A549 (cell line): ENCODE results near the gene PPP6R3. TPM values are rescaled to one million over a fixed set of nuclear protein-coding genes. Genes with fewer than 3 reads are reported as not detected.
A peak's percentile ranks its signal among the peaks of the same experiment; 100 is the strongest.
"Not testable (repeated sequence)": the region's sequence is repeated elsewhere in the genome, so short reads cannot be mapped to it uniquely, and the experiment has no call there.

Experiments used
- ATAC-seq, 2 experiments: fragments of 200-7000 bp in 1 of 2; fragments of >200 bp in 1 of 2; cut with Nextera tagmentation in 1 of 2; cut with Tn5 transposase in 1 of 2; 3 replicates each; pipeline versions ENCODE4 v1.8.0 to v1.9.1; 2018 to 2020; ENCODE audit warnings: mild to moderate bottlenecking in 1 of 2, moderate library complexity in 1 of 2
- CTCF ChIA-PET: fragments of 300-600 bp; sonication (Branson Sonifier 250); formaldehyde crosslinking; extraction: SDS; loops from one replicate; lab custom pipeline; 2021; ENCODE audit warnings: antibody characterized with exemption, inconsistent platforms; lab: Yijun Ruan, JAX
- POLR2A ChIA-PET: fragments of 350-600 bp; formaldehyde crosslinking; extraction: SDS; loops from one replicate; lab custom pipeline; 2021; ENCODE audit warnings: antibody characterized with exemption, inconsistent platforms; lab: Yijun Ruan, JAX
- DNase-seq, 2 experiments: peaks; one replicate each; pipeline versions ENCODE4 v3.0.0 to v3.0.0-alpha.2; 2011 to 2016; ENCODE audit warnings: low read depth in 1 of 2, low spot score in 1 of 2
- FAIRE-seq: peaks from 2 replicates; lab custom pipeline; 2011; peaks lifted over from hg19 to GRCh38; lab: Jason Lieb, UNC
- H3K27ac ChIP-seq, 2 experiments: fragments of >200 bp; sonication (Bioruptor Twin); formaldehyde crosslinking; 3 replicates each; pipeline ENCODE4 v1.5.1; 2016 to 2017
- H3K4me1 ChIP-seq: fragments of >200 bp; sonication (Bioruptor Twin); formaldehyde crosslinking; 3 replicates; pipeline ENCODE4 v1.6.1; 2016
- H3K4me2 ChIP-seq: fragments of >200 bp; sonication (Bioruptor Twin); formaldehyde crosslinking; 3 replicates; pipeline ENCODE4 v1.6.1; 2016
- H3K4me3 ChIP-seq: fragments of >200 bp; sonication (Bioruptor Twin); formaldehyde crosslinking; 3 replicates; pipeline ENCODE4 v1.5.1; 2016
- H3K9me3 ChIP-seq: fragments of >200 bp; sonication (Bioruptor Twin); formaldehyde crosslinking; 3 replicates; pipeline ENCODE4 v1.6.1; 2016
- BCL3 ChIP-seq: fragments of >200 bp; sonication (Bioruptor Twin); formaldehyde crosslinking; IDR thresholded peaks from 3 replicates; pipeline ENCODE4 v1.6.1; 2016
- BHLHE40 ChIP-seq: IDR thresholded peaks from 2 replicates; pipeline ENCODE4 v1.6.1; 2012; ENCODE audit warnings: low read depth, low read length, inconsistent platforms
- CBX2 ChIP-seq: fragments of 200-600 bp; sonication (generic); IDR thresholded peaks from 2 replicates; pipeline ENCODE4 v1.6.1; 2016; ENCODE audit warnings: low read depth, mild to moderate bottlenecking, borderline replicate concordance
- CHD2 ChIP-seq: fragments of 150-350 bp; IDR thresholded peaks from 2 replicates; pipeline ENCODE4 v1.6.1; 2014; ENCODE audit warnings: low read length; ENCODE audit not compliant: partially characterized antibody
- CHD4 ChIP-seq: fragments of 200-600 bp; sonication (generic); IDR thresholded peaks from 2 replicates; pipeline ENCODE4 v1.6.1; 2016; ENCODE audit warnings: antibody characterized with exemption, mild to moderate bottlenecking, borderline replicate concordance
- E2F6 ChIP-seq: IDR thresholded peaks from 2 replicates; pipeline ENCODE4 v1.6.1; 2012; ENCODE audit warnings: low read depth, borderline replicate concordance
- EP300 ChIP-seq, 2 experiments: fragments of >200 bp; sonication (Bioruptor Twin); formaldehyde crosslinking; IDR thresholded peaks; 2 replicates in 1 of 2; 3 replicates in 1 of 2; pipeline ENCODE4 v1.6.1; 2016 to 2017
- FOXS1 ChIP-seq: fragments of 250-450 bp; sonication (Bioruptor Pico); IDR thresholded peaks from 2 replicates; pipeline ENCODE4 v1.5.0; 2020; ENCODE audit warnings: mild to moderate bottlenecking, moderate library complexity
- HES2 ChIP-seq: fragments of >200 bp; sonication (Bioruptor Twin); formaldehyde crosslinking; IDR thresholded peaks from 2 replicates; pipeline ENCODE4 v1.6.1; 2016
- HEYL ChIP-seq: fragments of 250-450 bp; sonication (Bioruptor Pico); IDR thresholded peaks from 2 replicates; pipeline ENCODE4 v1.8.0; 2021; ENCODE audit warnings: mild to moderate bottlenecking, moderate library complexity
- HMGXB4 ChIP-seq: fragments of 250-450 bp; sonication (Bioruptor Pico); IDR thresholded peaks from 2 replicates; pipeline ENCODE4 v1.5.0; 2021; ENCODE audit warnings: mild to moderate bottlenecking, moderate library complexity, borderline replicate concordance
- JUN ChIP-seq, 2 experiments: fragments of >200 bp; sonication (Bioruptor Twin); formaldehyde crosslinking; IDR thresholded peaks; 2 replicates in 1 of 2; 3 replicates in 1 of 2; pipeline ENCODE4 v1.6.1; 2016 to 2017
- JUNB ChIP-seq: fragments of >200 bp; sonication (Bioruptor Twin); formaldehyde crosslinking; IDR thresholded peaks from 2 replicates; pipeline ENCODE4 v1.6.1; 2016
- KDM1A ChIP-seq: fragments of 200-600 bp; sonication (generic); IDR thresholded peaks from 2 replicates; pipeline ENCODE4 v1.6.1; 2016; ENCODE audit warnings: low read depth, mild to moderate bottlenecking
- MAX ChIP-seq: IDR thresholded peaks from 2 replicates; pipeline ENCODE4 v1.6.1; 2012
- MAZ ChIP-seq: fragments of 150-350 bp; IDR thresholded peaks from 2 replicates; pipeline ENCODE4 v1.6.1; 2014; ENCODE audit warnings: antibody characterized with exemption, low read depth, low read length, borderline replicate concordance
- MYC ChIP-seq: IDR thresholded peaks from 2 replicates; pipeline ENCODE4 v1.6.1; 2012; ENCODE audit warnings: mild to moderate bottlenecking, inconsistent platforms, low read length, improper control_type of control experiment, borderline replicate concordance
- NFE2L2 ChIP-seq: fragments of 150-350 bp; conservative IDR thresholded peaks from 2 replicates; pipeline ENCODE4 v1.6.1; 2014; ENCODE audit warnings: low read length
- NPAS2 ChIP-seq: fragments of 250-450 bp; sonication (Bioruptor Pico); IDR thresholded peaks from 2 replicates; pipeline ENCODE4 v1.8.0; 2022; ENCODE audit warnings: mild to moderate bottlenecking, moderate library complexity, borderline replicate concordance
- PBX3 ChIP-seq: IDR thresholded peaks from 2 replicates; pipeline ENCODE4 v1.6.1; 2012
- PHF8 ChIP-seq: fragments of 200-600 bp; sonication (generic); IDR thresholded peaks from 2 replicates; pipeline ENCODE4 v1.6.1; 2016; ENCODE audit warnings: low read depth, mild to moderate bottlenecking, antibody characterized with exemption, moderate library complexity, borderline replicate concordance
- RAD21 ChIP-seq, 2 experiments: fragments of >200 bp in 1 of 2; sonication (Bioruptor Twin) in 1 of 2; formaldehyde crosslinking in 1 of 2; IDR thresholded peaks in 1 of 2; conservative IDR thresholded peaks in 1 of 2; 2 replicates in 1 of 2; 3 replicates in 1 of 2; pipeline ENCODE4 v1.6.1; 2012 to 2018; ENCODE audit warnings: inconsistent platforms in 1 of 2
- TFCP2L1 ChIP-seq: fragments of 250-450 bp; sonication (Bioruptor Pico); IDR thresholded peaks from 2 replicates; pipeline ENCODE4 v1.5.0; 2021; ENCODE audit warnings: mild to moderate bottlenecking
- ZC3H11A ChIP-seq: fragments of 450-650 bp; IDR thresholded peaks from 2 replicates; pipeline ENCODE4 v1.6.1; 2014; ENCODE audit warnings: antibody characterized with exemption, mild to moderate bottlenecking
- ZFP36 ChIP-seq: fragments of 450-650 bp; IDR thresholded peaks from 2 replicates; pipeline ENCODE4 v1.6.1; 2014; ENCODE audit warnings: borderline replicate concordance; ENCODE audit not compliant: partially characterized antibody
- WGBS: methylation state at CpG from one replicate; pipeline ENCODE4 v1.1.6; 2017; ENCODE audit errors: missing lambda C conversion rate; 5-methylcytosine and 5-hydroxymethylcytosine counted together
- polyA plus RNA-seq, 4 experiments: library from polyadenylated mRNA; depleted of rRNA in 3 of 4; stranded (reverse); fragments of >200 nt; fragmentation: RNase III in 1 of 4; extraction: RNeasy Plus Mini Kit Qiagen cat#74134 plus additional on column Dnase treatment in 1 of 4; gene quantifications; 2 replicates in 3 of 4; 3 replicates in 1 of 4; pipeline ENCODE4 v1.2.3, GENCODE V29; 2011 to 2017

The PPP6R3 gene
- polyA plus RNA-seq, 2 of the 4 experiments (the other 2 are of a cell fraction): 69.7 to 114 TPM

- FAIRE-seq (no peak), DNase-seq (no peak), ATAC-seq (no peak)
- ChIA-PET POLR2A (interaction anchor here (1.2 kb wide), 1 partner anchor 12 kb away, joined by 4 read pairs; the partner anchor contains the start of gene PPP6R3), CTCF (interaction anchor here (1.2 kb wide), 1 partner anchor 11 kb away, joined by 4 read pairs; no protein-coding TSS in a partner anchor)
- TF ChIP-seq JUN (IDR thresholded peaks at IDR 0.05) (no peak), CHD4 (no peak), ZC3H11A (no peak), NFE2L2 (no peak), NPAS2 (CRISPR knock-in tag) (no peak), PHF8 (no peak), RAD21 (conservative IDR thresholded peaks at IDR 0.05 in 1 of 2, IDR thresholded peaks at IDR 0.05 in 1 of 2) (no peak), CHD2 (no peak), CBX2 (no peak), PBX3 (no peak), MYC (no peak), HES2 (no peak), BHLHE40 (no peak), TFCP2L1 (CRISPR knock-in tag) (no peak), KDM1A (no peak), MAZ (no peak), MAX (no peak)
- Histone ChIP-seq H3K9me3 (no peaks in the 10 kb centered on the region), H3K4me3 (no peak overlapping the region), H3K4me1 (peaks cover 44% of the 10 kb centered on the region), H3K4me2 (no peak overlapping the region), H3K27ac (no peak overlapping the region)
- WGBS: 96% methylated on average over 2 of the region's 2 CpGs
Measured at GRCh38 chr11:68472778-68473177, 12.2 kb downstream of the PPP6R3 start.

GRCh38 chr11:68473693-68474092 is 13.1 kb downstream of the PPP6R3 start:
- no peak for TF ChIP-seq CHD2
- TF ChIP-seq ZFP36: no peak
- no peak for TF ChIP-seq FOXS1 (CRISPR knock-in tag)
- TF ChIP-seq EP300 (IDR thresholded peaks at IDR 0.05): no peak
- no peak for TF ChIP-seq E2F6
- no peak for TF ChIP-seq HEYL (CRISPR knock-in tag)
- no peak for TF ChIP-seq JUNB
- TF ChIP-seq HMGXB4 (CRISPR knock-in tag): no peak
- no peak for TF ChIP-seq BCL3
- no peak for TF ChIP-seq RAD21 (conservative IDR thresholded peaks at IDR 0.05 in 1 of 2, IDR thresholded peaks at IDR 0.05 in 1 of 2)
- H3K4me2 ChIP-seq: 0 out of 3 replicates have a peak overlapping the region, but pooled peaks have one; percentile 32
- ATAC-seq (no peak), DNase-seq (no peak), FAIRE-seq (no peak)
- peaks cover 35% of the 10 kb centered on the region for H3K4me1 ChIP-seq
- H3K4me3 ChIP-seq: no peak overlapping the region
- no peak overlapping the region for H3K27ac ChIP-seq
- 89% methylated on average over 1 of the region's 1 CpG for WGBS
- ChIA-PET POLR2A (interaction anchor here (0.6 kb wide), 1 partner anchor 21 kb away, joined by 3 read pairs; no protein-coding TSS in a partner anchor), CTCF (interaction anchor here (1.2 kb wide), 1 partner anchor 12 kb away, joined by 4 read pairs; no protein-coding TSS in a partner anchor)
- no peaks in the 10 kb centered on the region for H3K9me3 ChIP-seq

- FAIRE-seq, CTCF ChIA-PET, ATAC-seq, POLR2A ChIA-PET, H3K27ac ChIP-seq, H3K4me2 ChIP-seq, H3K9me3 ChIP-seq, DNase-seq, H3K4me3 ChIP-seq: not testable (repeated sequence)
- H3K4me1 ChIP-seq: peaks cover 17% of the 10 kb centered on the region
- WGBS: 93% methylated on average over 9 of the region's 34 CpGs
Measured at GRCh38 chr11:68475626-68476025, 15.1 kb downstream of the PPP6R3 start.
